ENCODE results near the gene VTN. TPM values are rescaled to one million over a fixed set of nuclear protein-coding genes. Genes with fewer than 3 reads are reported as not detected.
A peak's percentile ranks its signal among the peaks of the same experiment; 100 is the strongest.

VTN gene
- total RNA-seq, 1 experiment from 2014 or later, result 3.3 TPM

DNA sequence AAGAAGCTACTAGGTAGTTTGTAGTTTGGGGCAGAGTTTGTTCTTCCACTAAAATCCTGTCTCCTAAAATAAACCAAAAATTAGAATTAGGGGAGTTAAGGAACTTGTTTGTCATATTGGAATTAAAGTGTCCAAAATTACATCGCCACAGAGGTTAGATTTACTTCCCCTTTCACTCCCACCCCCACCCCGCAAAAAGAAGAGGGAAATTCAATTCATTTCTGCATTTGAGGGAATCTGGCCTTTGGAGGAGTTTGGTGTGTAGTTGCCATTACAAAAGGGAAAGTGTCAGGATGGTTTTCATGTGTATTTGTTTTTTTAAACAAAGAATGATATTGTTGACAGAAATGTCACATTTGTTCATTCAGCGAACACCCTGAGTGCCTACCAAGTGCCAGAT, 45.3 kb downstream of the VTN start:
- Histone ChIP-seq H3K4me3 (no peak overlapping the region), H3K9me3 (no peaks in the 10 kb centered on the region), H3K36me3 (peaks cover 73% of the 10 kb centered on the region), H3K27me3 (no peaks in the 10 kb centered on the region)
- DNase-seq, result no peak

DNA sequence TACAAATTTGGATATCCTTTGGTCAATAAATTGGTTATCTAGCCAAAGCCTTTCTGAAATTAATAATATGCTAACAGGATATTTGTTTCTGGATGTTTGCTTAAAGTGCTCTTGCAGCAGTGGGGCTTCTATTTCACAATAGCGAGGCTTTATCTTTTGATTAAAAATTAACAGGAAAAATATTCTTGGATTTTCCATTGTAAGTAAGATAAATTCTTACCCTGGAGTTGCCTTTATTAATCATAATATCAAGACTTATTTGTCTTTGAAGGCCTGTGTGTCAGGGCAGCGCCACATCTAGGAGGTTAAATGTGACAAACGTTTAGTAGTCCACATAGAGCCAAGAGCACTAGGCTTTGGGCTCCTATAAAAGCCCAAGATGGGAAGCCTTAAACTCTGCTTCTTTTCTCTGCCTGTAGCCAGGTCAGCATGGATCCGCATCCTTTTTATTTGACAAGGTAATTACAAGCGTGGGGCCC, 45.8 kb downstream of the VTN start:
- Histone ChIP-seq H3K4me3 (no peak overlapping the region), H3K36me3 (peaks cover 69% of the 10 kb centered on the region), H3K27me3 (no peaks in the 10 kb centered on the region), H3K9me3 (no peaks in the 10 kb centered on the region)
- no peak for DNase-seq

DNA sequence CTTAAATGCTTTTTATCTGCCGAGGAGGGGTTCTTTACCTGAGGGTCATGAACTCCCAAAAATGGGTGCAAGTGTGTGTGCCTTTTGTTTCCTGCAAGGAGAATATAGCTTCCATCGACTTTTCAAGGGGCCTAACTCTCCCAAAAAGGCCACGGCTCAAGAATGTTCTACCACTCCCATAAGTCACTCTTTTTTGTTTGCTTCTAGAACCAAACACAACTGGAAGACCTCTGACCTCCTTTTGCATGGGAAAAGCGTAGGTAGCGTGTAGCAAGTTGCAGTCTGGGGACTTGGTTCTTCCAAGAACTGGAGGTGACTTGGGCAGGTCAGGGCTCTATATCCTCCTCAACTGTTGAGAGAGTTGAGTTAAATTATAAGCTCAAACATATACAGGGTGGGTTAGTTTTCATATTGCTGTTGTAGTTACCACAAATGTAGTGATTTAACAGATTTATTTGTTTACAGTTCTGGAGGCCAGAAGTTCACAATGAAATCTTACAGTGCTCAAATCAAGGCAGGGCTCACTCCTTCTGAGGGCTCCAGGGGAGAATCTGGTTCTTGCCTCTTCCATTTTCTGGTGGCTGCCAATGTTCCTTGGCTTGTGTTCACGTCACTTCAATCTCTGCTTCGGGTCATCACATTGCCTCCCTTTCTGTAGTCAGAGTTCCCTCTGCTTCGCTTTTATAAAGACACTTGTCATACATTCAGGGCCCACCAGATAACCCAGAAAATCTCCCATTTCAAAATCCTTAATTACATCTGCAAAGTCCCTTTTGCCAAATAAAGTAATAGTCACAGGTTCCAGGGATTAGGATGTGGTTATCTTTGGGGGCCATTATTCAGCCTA, 49.7 kb downstream of the VTN start:
- peak overlapping the region; percentile 77 for H3K4me3 ChIP-seq
- peaks cover 30% of the 10 kb centered on the region for H3K36me3 ChIP-seq
- DNase-seq, result no peak
- H3K27me3 ChIP-seq, result no peaks in the 10 kb centered on the region
- no peaks in the 10 kb centered on the region for H3K9me3 ChIP-seq

DNA sequence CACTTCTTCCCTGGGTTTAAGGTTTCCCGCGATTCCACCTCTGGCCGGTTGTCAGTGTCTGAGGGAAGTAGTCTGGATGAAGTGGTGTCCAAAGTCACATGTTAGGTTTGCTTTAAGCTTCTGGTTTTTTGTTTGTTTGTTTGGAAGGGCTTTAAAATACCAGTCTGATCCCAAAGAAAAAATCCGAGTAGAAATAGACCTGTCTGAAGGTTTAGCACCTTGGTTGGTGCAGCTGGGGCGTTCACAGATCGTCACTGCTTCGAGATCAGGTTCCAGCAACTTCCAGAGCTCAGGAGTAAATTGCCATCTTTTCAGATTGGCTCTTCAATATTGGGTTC, 50.5 kb downstream of the VTN start:
- H3K36me3 ChIP-seq, result peaks cover 24% of the 10 kb centered on the region
- no peaks in the 10 kb centered on the region for H3K9me3 ChIP-seq
- H3K4me3 ChIP-seq, result peak overlapping the region; percentile 77
- H3K27me3 ChIP-seq, result no peaks in the 10 kb centered on the region
- no peak for DNase-seq

DNA sequence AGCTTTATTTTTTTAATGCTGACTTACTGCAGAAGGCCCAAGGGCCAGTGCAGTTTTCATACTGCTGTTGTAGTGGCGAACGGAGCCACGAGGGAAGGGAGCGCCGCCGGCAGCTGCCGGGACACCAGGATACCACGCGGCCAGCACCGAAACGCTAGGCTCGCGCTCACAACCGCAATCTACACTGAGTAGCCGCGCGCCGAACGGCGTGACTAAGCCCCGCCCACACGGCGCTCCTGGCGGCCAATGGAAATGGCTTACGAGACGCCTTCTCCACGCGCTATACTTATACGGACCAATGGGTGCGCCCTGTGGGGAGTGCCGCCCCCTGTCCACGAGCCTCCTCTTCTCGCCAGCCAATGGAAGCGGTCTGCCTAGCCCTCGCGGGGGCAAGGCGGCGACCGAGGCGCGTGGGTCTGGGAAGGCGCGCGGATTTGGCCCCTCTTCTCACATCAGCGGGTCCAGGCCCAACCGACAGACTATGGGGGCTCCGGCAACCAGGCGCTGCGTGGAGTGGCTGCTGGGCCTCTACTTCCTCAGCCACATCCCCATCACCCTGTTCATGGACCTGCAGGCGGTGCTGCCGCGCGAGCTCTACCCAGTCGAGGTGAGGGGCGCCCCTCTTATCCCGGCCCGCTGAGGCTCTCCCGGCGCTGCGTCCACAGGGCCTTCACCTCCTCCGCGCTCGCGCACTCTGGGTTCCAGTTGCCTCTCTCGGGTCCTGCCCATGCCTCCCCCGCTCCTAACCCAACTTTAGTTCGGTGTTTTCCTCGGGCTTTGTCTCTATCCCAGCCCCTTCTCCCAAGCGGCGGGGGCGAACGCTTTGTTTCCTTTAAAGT, 51.1 kb downstream of the VTN start, which contains the start of gene TMEM97:
TSS of gene TMEM97 (plus strand) at position 442 of the 839 bp plus-strand sequence. CDS start at position 482, 40 bp downstream.
- Histone ChIP-seq H3K9me3 (no peaks in the 10 kb centered on the region), H3K36me3 (peaks cover 24% of the 10 kb centered on the region), H3K4me3 (peak within 1 kb of the TSS; percentile 77), H3K27me3 (no peaks in the 10 kb centered on the region)
- peak; percentile 98 for DNase-seq

DNA sequence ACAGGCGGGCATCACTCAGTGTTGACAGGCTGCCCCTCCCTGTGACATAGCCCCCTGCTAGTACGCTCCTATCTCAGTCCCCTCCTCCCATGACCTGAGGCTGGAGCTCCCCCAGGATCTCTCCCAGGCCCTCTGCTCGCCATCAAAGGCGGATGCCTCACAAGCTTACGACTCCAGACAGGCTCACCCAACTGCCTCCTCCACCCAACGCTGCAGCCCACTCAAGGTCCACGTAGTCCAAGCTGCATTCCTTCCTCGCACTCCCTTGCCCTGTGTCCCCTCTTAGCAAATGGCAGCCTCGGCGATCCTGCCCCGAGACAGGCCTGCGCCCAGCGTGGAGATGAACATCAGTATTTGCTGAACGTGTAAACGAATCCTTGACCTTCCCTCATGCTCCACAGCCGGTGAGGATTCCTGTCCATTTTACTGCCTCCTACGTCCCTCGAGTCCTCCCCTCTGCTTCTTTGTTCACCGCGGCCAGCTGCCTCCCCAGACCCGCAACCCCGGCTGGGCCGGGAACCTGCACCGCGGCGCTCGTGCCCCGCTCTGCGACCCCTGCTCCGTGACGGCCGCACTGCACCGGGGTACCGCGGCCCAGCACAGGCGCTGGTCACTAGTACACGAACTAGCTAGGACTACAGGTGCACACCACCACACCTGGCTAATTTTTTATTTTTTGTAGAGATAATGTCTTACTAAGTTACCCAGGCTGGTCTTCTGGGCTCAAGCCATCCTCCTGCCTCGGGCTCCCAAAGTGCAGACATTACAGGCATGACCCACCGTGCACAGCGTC, 51.9 kb downstream of the VTN start:
- peak overlapping the region; percentile 77 for H3K4me3 ChIP-seq
- H3K36me3 ChIP-seq, result peaks cover 24% of the 10 kb centered on the region

More for the DNA sequence above, 51.9 kb downstream of the VTN start:
- Histone ChIP-seq H3K9me3 (no peaks in the 10 kb centered on the region), H3K27me3 (no peaks in the 10 kb centered on the region)
- DNase-seq, result peak; percentile 19

Other genes with a start within 250 kb of the VTN start
- 73.3 and 118 TPM in 2 replicates for gene TMEM97, start 51.1 kb downstream of the VTN start, total RNA-seq (2014; rRNA removed; shearing (Covaris generic); ENCODE audit: low replicate concordance)
- gene IFT20, start 34.8 kb downstream of the VTN start, total RNA-seq (2014; rRNA removed; shearing (Covaris generic); ENCODE audit: low replicate concordance), result 41.9 and 64.9 TPM in 2 replicates
- 29.2 and 31.9 TPM in 2 replicates for gene TNFAIP1, start 34.5 kb downstream of the VTN start, total RNA-seq (2014; rRNA removed; shearing (Covaris generic); ENCODE audit: low replicate concordance)
- 161 and 244 TPM in 2 replicates for gene POLDIP2, start 12.8 kb downstream of the VTN start, total RNA-seq (2014; rRNA removed; shearing (Covaris generic); ENCODE audit: low replicate concordance)
- gene SEBOX, start 5.1 kb downstream of the VTN start, total RNA-seq (2014; rRNA removed; shearing (Covaris generic); ENCODE audit: low replicate concordance), result not detected in 2 replicates
- gene SARM1, start 1.4 kb upstream of the VTN start, total RNA-seq (2014; rRNA removed; shearing (Covaris generic); ENCODE audit: low replicate concordance), result 17.2 and 33.1 TPM in 2 replicates
- gene SLC46A1, start 35.9 kb upstream of the VTN start, total RNA-seq (2014; rRNA removed; shearing (Covaris generic); ENCODE audit: low replicate concordance), result 2.7 and 13.6 TPM in 2 replicates
- gene SLC13A2, start 103.3 kb upstream of the VTN start, total RNA-seq (2014; rRNA removed; shearing (Covaris generic); ENCODE audit: low replicate concordance), result not detected in 2 replicates
- gene FOXN1, start 136.0 kb upstream of the VTN start, total RNA-seq (2014; rRNA removed; shearing (Covaris generic); ENCODE audit: low replicate concordance), result not detected in 2 replicates
- 20.8 and 36.4 TPM in 2 replicates for gene UNC119, start 182.3 kb upstream of the VTN start, total RNA-seq (2014; rRNA removed; shearing (Covaris generic); ENCODE audit: low replicate concordance)
- gene PIGS, start 201.2 kb upstream of the VTN start, total RNA-seq (2014; rRNA removed; shearing (Covaris generic); ENCODE audit: low replicate concordance), result 29.5 and 65.1 TPM in 2 replicates
- gene ALDOC, start 206.6 kb upstream of the VTN start, total RNA-seq (2014; rRNA removed; shearing (Covaris generic); ENCODE audit: low replicate concordance), result 1.1 TPM in 1 of 2 replicates, not detected in the other
- 45.1 and 82.9 TPM in 2 replicates for gene SPAG5, start 228.7 kb upstream of the VTN start, total RNA-seq (2014; rRNA removed; shearing (Covaris generic); ENCODE audit: low replicate concordance)
- gene RSKR, start 243.9 kb upstream of the VTN start, total RNA-seq (2014; rRNA removed; shearing (Covaris generic); ENCODE audit: low replicate concordance), result 0.79 and 1.3 TPM in 2 replicates

Measured in MG63 (cell line).